Measurements from ENCODE around the gene DAB2IP.

DNA sequence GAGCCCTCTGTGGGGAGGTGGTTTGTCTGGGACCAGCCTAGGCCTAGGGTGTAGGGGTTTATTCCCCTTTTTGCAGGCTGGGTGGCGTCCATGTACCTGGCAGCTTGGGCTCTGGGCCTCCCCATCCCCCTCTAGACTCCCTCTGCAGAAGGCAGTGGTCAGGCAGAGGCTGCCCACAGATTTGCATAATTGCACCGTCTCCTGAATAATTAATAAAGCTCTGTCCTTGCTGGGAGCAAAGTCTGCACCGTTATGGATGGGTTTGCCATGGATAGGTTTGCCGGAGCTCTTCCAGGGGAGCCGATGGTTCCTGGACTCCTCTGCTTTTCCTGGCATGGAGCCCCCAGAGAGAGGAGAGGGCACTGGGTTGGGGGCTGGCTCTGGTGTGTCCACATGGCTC lies 60.4 kb downstream of the DAB2IP start:
- TF ChIP-seq, protein P1, sequence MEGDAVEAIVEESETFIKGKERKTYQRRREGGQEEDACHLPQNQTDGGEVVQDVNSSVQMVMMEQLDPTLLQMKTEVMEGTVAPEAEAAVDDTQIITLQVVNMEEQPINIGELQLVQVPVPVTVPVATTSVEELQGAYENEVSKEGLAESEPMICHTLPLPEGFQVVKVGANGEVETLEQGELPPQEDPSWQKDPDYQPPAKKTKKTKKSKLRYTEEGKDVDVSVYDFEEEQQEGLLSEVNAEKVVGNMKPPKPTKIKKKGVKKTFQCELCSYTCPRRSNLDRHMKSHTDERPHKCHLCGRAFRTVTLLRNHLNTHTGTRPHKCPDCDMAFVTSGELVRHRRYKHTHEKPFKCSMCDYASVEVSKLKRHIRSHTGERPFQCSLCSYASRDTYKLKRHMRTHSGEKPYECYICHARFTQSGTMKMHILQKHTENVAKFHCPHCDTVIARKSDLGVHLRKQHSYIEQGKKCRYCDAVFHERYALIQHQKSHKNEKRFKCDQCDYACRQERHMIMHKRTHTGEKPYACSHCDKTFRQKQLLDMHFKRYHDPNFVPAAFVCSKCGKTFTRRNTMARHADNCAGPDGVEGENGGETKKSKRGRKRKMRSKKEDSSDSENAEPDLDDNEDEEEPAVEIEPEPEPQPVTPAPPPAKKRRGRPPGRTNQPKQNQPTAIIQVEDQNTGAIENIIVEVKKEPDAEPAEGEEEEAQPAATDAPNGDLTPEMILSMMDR (conservative IDR thresholded peaks at IDR 0.05): no peak
- TF ChIP-seq ZFX (IDR thresholded peaks at IDR 0.05): no peak
